ENCODE data around the gene AIG1.

The AIG1 gene

GRCh38 chr6:143098054-143098671 is 37.5 kb downstream of the AIG1 start:
- DNase-seq, result no peak

GRCh38 chr6:143099647-143100046 is 39.0 kb downstream of the AIG1 start:
- no peak for DNase-seq

GRCh38 chr6:143100429-143100828 is 39.7 kb downstream of the AIG1 start:
- no peak for DNase-seq

GRCh38 chr6:143103916-143104315 is 43.2 kb downstream of the AIG1 start:
- no peak for DNase-seq

- no peak for DNase-seq
These were observed 46.8 kb downstream of the AIG1 start for GRCh38 chr6:143107440-143107839.

- DNase-seq, result no peak
These were observed 47.4 kb downstream of the AIG1 start for GRCh38 chr6:143107911-143108761.

- no peak for DNase-seq
These were observed 48.5 kb downstream of the AIG1 start for GRCh38 chr6:143109196-143109595.

GRCh38 chr6:143110572-143110971 is 49.9 kb downstream of the AIG1 start:
- DNase-seq, result no peak

GRCh38 chr6:143110996-143111395 is 50.3 kb downstream of the AIG1 start:
- DNase-seq, result no peak

GRCh38 chr6:143111443-143111842 is 50.8 kb downstream of the AIG1 start:
- DNase-seq, result no peak

- no peak for DNase-seq
These were observed 51.5 kb downstream of the AIG1 start for GRCh38 chr6:143112084-143112768.

GRCh38 chr6:143112837-143113236 is 52.1 kb downstream of the AIG1 start:
- DNase-seq, result no peak

GRCh38 chr6:143115728-143116127 is 55.0 kb downstream of the AIG1 start:
- DNase-seq, result no peak

GRCh38 chr6:143117108-143117507 is 56.4 kb downstream of the AIG1 start:
- no peak for DNase-seq

- DNase-seq, result no peak
These were observed 58.6 kb downstream of the AIG1 start for GRCh38 chr6:143119260-143119659.

GRCh38 chr6:143123081-143123480 is 62.4 kb downstream of the AIG1 start:
- no peak for DNase-seq

- DNase-seq, result no peak
These were observed 63.3 kb downstream of the AIG1 start for GRCh38 chr6:143123941-143124340.

GRCh38 chr6:143125455-143125854 is 64.8 kb downstream of the AIG1 start:
- no peak for DNase-seq

- no peak for DNase-seq
These were observed 65.3 kb downstream of the AIG1 start for GRCh38 chr6:143125864-143126573.

GRCh38 chr6:143126574-143126941 is 65.9 kb downstream of the AIG1 start:
- no peak for DNase-seq

GRCh38 chr6:143127941-143128680 is 67.4 kb downstream of the AIG1 start:
- no peak for DNase-seq

- no peak for DNase-seq
These were observed 68.0 kb downstream of the AIG1 start for GRCh38 chr6:143128681-143129015.

- DNase-seq, result no peak
These were observed 70.2 kb downstream of the AIG1 start for GRCh38 chr6:143130928-143131327.

Data from activated CD4-positive, CD25-positive, alpha-beta regulatory T cell (primary cell).